BE2C (cell line): ENCODE measurements around the gene DSCAM.

Source experiments
- DNase-seq: peaks from one replicate; pipeline ENCODE4 v3.0.0-alpha.2; 2020
- H3K27me3 ChIP-seq: fragments of 250-450 bp; sonication (Bioruptor Pico); 2 replicates; pipeline ENCODE4 v1.5.1; 2020; ENCODE audit warnings: mild to moderate bottlenecking
- H3K36me3 ChIP-seq: fragments of 250-450 bp; sonication (Bioruptor Pico); 2 replicates; pipeline ENCODE4 v1.5.1; 2020; ENCODE audit warnings: mild to moderate bottlenecking
- H3K4me1 ChIP-seq: fragments of 250-450 bp; sonication (Bioruptor Pico); 2 replicates; pipeline ENCODE4 v1.5.1; 2020
- H3K4me3 ChIP-seq: 2 replicates; pipeline ENCODE4 v1.5.1; 2011; ENCODE audit warnings: low read depth, low read length
- H3K9me3 ChIP-seq: fragments of 250-450 bp; sonication (Bioruptor Pico); 2 replicates; pipeline ENCODE4 v1.5.1; 2020
- TF ChIP-seq, protein P1 (sequence below): IDR thresholded peaks from 2 replicates; pipeline ENCODE4 v1.5.1; 2012; ENCODE audit warnings: mild to moderate bottlenecking, low read depth, low read length

The DSCAM gene

DNA sequence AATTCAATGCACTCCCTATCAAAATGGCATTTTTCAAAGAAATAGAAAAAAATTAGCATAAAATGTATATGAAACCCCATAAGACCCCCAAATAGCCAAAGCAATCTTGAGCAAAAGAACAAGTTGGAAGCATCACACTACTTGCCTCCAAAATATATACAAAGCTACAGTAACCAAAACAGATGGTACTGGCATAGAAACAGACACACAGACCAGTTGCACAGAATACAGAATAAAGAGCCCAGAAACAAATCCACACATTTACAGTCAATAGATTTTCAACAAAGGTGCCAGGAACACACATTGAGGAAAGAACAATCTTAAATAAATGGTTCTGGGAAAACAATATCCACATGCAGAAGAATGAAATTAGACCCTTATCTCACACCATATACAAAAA lies 350.8 kb downstream of the DSCAM start:
- H3K4me1 ChIP-seq: no peaks in the 10 kb centered on the region
- no peaks in the 10 kb centered on the region; the same call in 1 of the 2 replicates for H3K9me3 ChIP-seq
- H3K27me3 ChIP-seq: no peaks in the 10 kb centered on the region
- no peak for DNase-seq
- H3K4me3 ChIP-seq: no peak overlapping the region
- TF ChIP-seq, protein P1, sequence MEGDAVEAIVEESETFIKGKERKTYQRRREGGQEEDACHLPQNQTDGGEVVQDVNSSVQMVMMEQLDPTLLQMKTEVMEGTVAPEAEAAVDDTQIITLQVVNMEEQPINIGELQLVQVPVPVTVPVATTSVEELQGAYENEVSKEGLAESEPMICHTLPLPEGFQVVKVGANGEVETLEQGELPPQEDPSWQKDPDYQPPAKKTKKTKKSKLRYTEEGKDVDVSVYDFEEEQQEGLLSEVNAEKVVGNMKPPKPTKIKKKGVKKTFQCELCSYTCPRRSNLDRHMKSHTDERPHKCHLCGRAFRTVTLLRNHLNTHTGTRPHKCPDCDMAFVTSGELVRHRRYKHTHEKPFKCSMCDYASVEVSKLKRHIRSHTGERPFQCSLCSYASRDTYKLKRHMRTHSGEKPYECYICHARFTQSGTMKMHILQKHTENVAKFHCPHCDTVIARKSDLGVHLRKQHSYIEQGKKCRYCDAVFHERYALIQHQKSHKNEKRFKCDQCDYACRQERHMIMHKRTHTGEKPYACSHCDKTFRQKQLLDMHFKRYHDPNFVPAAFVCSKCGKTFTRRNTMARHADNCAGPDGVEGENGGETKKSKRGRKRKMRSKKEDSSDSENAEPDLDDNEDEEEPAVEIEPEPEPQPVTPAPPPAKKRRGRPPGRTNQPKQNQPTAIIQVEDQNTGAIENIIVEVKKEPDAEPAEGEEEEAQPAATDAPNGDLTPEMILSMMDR: no peak
- no peaks in the 10 kb centered on the region for H3K36me3 ChIP-seq

DNA sequence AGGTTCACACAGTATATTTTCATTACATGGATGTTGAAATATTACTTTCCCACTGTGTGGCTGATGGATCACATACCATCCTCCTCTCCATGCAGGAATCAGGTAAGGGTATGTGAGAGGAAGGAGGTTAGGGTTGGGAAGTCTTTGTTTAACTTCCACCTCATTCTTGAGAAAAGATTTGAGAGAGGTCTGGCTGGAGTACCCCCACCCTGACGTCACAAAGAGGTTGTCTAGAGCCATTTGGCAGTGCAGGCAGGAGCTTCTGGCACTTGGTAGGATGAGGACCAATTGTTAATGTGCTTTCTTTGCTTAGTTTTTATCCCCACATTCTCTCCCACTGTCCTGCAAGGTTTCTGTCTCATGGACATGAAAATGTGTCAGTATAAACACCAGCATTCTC lies 356.6 kb downstream of the DSCAM start:
- Histone ChIP-seq H3K27me3 (no peaks in the 10 kb centered on the region), H3K4me3 (no peak overlapping the region), H3K4me1 (no peaks in the 10 kb centered on the region), H3K36me3 (no peaks in the 10 kb centered on the region), H3K9me3 (no peaks in the 10 kb centered on the region)
- DNase-seq: no peak
- TF ChIP-seq, protein P1: no peak

DNA sequence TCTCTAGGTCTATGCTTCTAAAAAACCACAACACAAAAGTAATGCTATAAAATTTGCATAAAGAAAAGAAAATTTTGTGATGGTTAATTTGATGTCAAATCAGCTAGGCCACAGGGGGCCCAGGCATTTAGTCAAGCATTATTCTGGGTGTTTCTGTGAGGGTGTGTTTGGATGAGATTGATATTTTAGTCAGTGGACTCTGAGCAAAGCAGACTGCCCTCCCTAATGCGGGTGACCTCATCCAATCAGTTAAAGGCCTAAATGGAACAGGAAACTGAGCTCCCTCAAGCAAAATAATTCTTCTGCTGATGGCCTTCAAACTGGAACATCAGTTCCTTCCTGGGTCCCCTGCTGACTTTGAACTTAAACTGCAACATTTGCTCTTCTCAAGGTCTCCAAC lies 358.0 kb downstream of the DSCAM start:
- no peak overlapping the region for H3K4me3 ChIP-seq

DNA sequence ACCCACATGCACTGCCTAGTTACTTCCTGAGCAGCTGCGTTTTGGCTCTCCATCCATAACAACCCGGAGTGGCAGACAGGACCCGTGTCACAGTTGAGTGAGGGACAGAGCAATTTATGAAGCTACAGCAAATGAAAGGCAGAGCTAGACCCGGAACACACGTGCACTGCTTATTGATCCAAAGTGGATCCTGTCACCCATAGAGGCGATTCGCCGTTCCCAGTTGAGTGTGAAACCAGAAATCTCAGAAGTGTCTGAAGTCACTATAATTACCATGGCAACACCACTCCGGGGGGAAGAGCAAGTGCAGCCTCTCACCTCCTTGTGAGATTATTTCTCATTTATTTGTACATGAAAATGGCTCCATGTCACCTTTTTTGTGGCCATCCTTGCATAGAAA lies 365.2 kb downstream of the DSCAM start:
- H3K4me3 ChIP-seq: no peak overlapping the region
- H3K36me3 ChIP-seq: no peaks in the 10 kb centered on the region
- no peaks in the 10 kb centered on the region for H3K27me3 ChIP-seq
- H3K9me3 ChIP-seq: no peaks in the 10 kb centered on the region
- DNase-seq: no peak
- TF ChIP-seq, protein P1: no peak
- H3K4me1 ChIP-seq: no peaks in the 10 kb centered on the region

More for the DNA sequence above, 358.0 kb downstream of the DSCAM start:
- Histone ChIP-seq H3K4me1 (no peaks in the 10 kb centered on the region), H3K36me3 (no peaks in the 10 kb centered on the region), H3K27me3 (no peaks in the 10 kb centered on the region), H3K9me3 (no peaks in the 10 kb centered on the region)
- TF ChIP-seq, protein P1: no peak
- no peak for DNase-seq

DNA sequence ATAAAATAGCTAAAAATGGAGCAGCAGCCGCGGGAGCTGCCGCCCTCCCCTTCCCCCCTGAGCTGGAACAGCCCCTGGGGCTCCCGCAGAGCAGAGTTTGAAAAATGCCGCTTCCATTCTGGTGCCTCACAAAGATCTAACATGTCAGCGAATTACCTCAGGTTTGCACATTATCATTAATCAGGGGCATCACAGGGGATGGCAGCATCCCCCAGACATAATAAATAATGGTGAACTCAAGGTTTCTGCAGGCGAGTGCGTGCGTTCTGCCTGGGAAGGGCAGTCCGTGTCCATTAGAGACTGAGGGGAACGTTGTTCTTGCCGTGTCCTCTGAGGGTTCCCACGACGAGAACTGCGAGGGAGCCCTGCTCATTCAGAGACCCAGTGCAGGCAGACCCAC lies 372.4 kb downstream of the DSCAM start:
- DNase-seq: no peak
- Histone ChIP-seq H3K36me3 (no peaks in the 10 kb centered on the region), H3K27me3 (no peaks in the 10 kb centered on the region), H3K9me3 (no peaks in the 10 kb centered on the region; the same call in 1 of the 2 replicates), H3K4me1 (no peaks in the 10 kb centered on the region), H3K4me3 (no peak overlapping the region)
- TF ChIP-seq, protein P1: no peak

DNA sequence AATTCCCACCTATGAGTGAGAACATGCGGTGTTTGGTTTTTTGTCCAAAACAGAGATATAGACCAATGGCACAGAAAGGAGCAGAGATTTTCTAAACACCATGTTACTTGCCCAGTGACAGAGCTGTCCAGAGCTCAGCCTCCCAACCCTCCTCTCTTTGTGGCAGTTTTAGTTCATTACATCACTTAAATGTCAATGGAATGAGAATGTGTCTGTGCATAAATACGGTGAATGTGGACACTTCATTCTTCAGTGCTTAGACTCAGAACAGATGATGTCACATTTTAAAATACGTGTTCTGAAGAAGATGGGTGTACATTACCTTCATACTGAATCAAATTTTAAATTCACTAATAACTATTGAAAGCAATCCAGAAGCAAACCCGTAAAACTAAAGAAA lies 374.9 kb downstream of the DSCAM start:
- Histone ChIP-seq H3K9me3 (no peaks in the 10 kb centered on the region; the same call in 1 of the 2 replicates), H3K27me3 (no peaks in the 10 kb centered on the region), H3K36me3 (no peaks in the 10 kb centered on the region), H3K4me3 (no peak overlapping the region), H3K4me1 (no peaks in the 10 kb centered on the region)
- DNase-seq: no peak
- TF ChIP-seq, protein P1: no peak
